HK-2 (cell line): ENCODE results near the gene RALGAPA2.

Source experiments
- DNase-seq: peaks from one replicate; pipeline ENCODE4 v3.0.0-alpha.2; 2018; ENCODE audit not compliant: unreplicated experiment

Gene RALGAPA2

GRCh38 chr20:20465252-20465651 is 247.2 kb downstream of the RALGAPA2 start:
- no peak for DNase-seq

- DNase-seq: no peak
These were observed 248.5 kb downstream of the RALGAPA2 start for GRCh38 chr20:20463933-20464374.

- no peak for DNase-seq
These were observed 250.3 kb downstream of the RALGAPA2 start for GRCh38 chr20:20462185-20462584.

- no peak for DNase-seq
These were observed 250.9 kb downstream of the RALGAPA2 start for GRCh38 chr20:20461551-20461950.

GRCh38 chr20:20459726-20460125 is 252.7 kb downstream of the RALGAPA2 start:
- no peak for DNase-seq

GRCh38 chr20:20457392-20458126 is 254.9 kb downstream of the RALGAPA2 start:
- peak; percentile 44 for DNase-seq

- no peak for DNase-seq
These were observed 255.7 kb downstream of the RALGAPA2 start for GRCh38 chr20:20456741-20457140.

- DNase-seq: no peak
These were observed 256.5 kb downstream of the RALGAPA2 start for GRCh38 chr20:20455926-20456325.

- DNase-seq: no peak
These were observed 257.4 kb downstream of the RALGAPA2 start for GRCh38 chr20:20454850-20455627.

GRCh38 chr20:20454367-20454766 is 258.1 kb downstream of the RALGAPA2 start:
- DNase-seq: no peak

- DNase-seq: no peak
These were observed 260.2 kb downstream of the RALGAPA2 start for GRCh38 chr20:20452254-20452676.

- DNase-seq: no peak
These were observed 261.9 kb downstream of the RALGAPA2 start for GRCh38 chr20:20450521-20450920.

- no peak for DNase-seq
These were observed 263.6 kb downstream of the RALGAPA2 start for GRCh38 chr20:20448881-20449280.

GRCh38 chr20:20447196-20447595 is 265.2 kb downstream of the RALGAPA2 start:
- DNase-seq: no peak

- no peak for DNase-seq
These were observed 265.9 kb downstream of the RALGAPA2 start for GRCh38 chr20:20446425-20447015.

GRCh38 chr20:20446001-20446400 is 266.4 kb downstream of the RALGAPA2 start:
- DNase-seq: no peak

GRCh38 chr20:20443504-20443903 is 268.9 kb downstream of the RALGAPA2 start:
- DNase-seq: peak; percentile 26

GRCh38 chr20:20442466-20442865 is 270.0 kb downstream of the RALGAPA2 start:
- DNase-seq: no peak

- DNase-seq: peak; percentile 7
These were observed 271.4 kb downstream of the RALGAPA2 start for GRCh38 chr20:20440886-20441658.

- no peak for DNase-seq
These were observed 272.0 kb downstream of the RALGAPA2 start for GRCh38 chr20:20440481-20440880.

- no peak for DNase-seq
These were observed 272.7 kb downstream of the RALGAPA2 start for GRCh38 chr20:20439602-20440190.
